Measurements from ENCODE around the gene NFATC2IP. TPM values are rescaled to one million over a fixed set of nuclear protein-coding genes. Genes with fewer than 3 reads are reported as not detected.

NFATC2IP gene
- total RNA-seq, 2 experiments from 2014 or later, result 113 to 120 TPM

Other genes starting within 250 kb of the NFATC2IP start
- gene EIF3C, start 239.5 kb upstream of the NFATC2IP start, total RNA-seq, result 100 to 1,000 TPM; 442 to 461 TPM
- 1 to 10 TPM; 3.7 to 4.3 TPM for gene NPIPB9, start 199.2 kb upstream of the NFATC2IP start, total RNA-seq
- 100 to 1,000 TPM; 256 to 269 TPM for gene ATXN2L, start 127.9 kb upstream of the NFATC2IP start, total RNA-seq
- gene TUFM, start 104.6 kb upstream of the NFATC2IP start, total RNA-seq, result 100 to 1,000 TPM; 150 to 153 TPM
- gene SH2B1, start 87.1 kb upstream of the NFATC2IP start, total RNA-seq, result 10 to 100 TPM; 47.8 to 52.2 TPM
- 1 to 10 TPM; 1.8 to 2.1 TPM for gene ATP2A1, start 72.4 kb upstream of the NFATC2IP start, total RNA-seq
- 10 to 100 TPM; 22.5 to 23.2 TPM for gene RABEP2, start 25.7 kb upstream of the NFATC2IP start, total RNA-seq
- under 1 TPM; 0.52 to 0.68 TPM for gene CD19, start 19.0 kb upstream of the NFATC2IP start, total RNA-seq
- 10 to 100 TPM; 28.3 to 29.0 TPM for gene SPNS1, start 23.8 kb downstream of the NFATC2IP start, total RNA-seq
- 100 to 1,000 TPM; 270 to 288 TPM for gene LAT, start 34.1 kb downstream of the NFATC2IP start, total RNA-seq

Data from activated CD8-positive, alpha-beta T cell treated with anti-CD3 and anti-CD28 coated beads, Interleukin-2, amount 10 ng/mL, durations not matched to agents 7 days and 5 days (primary cell).